Body of pancreas (tissue), 4 donors: ENCODE measurements around the gene RASGRF1.

Experiments used
- CTCF ChIP-seq, 7 experiments: fragments of 450-650 bp in 4 of 7; fragments of 200-600 bp in 3 of 7; sonication (generic) in 3 of 7; IDR thresholded peaks; one replicate each; pipeline ENCODE4 v1.5.1; 2016 to 2019; ENCODE audit warnings: antibody characterized with exemption in 7 of 7
- POLR2A ChIP-seq, 3 donors: fragments of 450-650 bp; IDR thresholded peaks; one replicate each; pipeline ENCODE4 v1.6.1; 2016; ENCODE audit warnings: antibody characterized with exemption in 3 of 3, mild to moderate bottlenecking in 2 of 3

- TF ChIP-seq CTCF (IDR thresholded peaks at IDR 0.05) (no peak), POLR2A (IDR thresholded peaks at IDR 0.05) (no peak)
Observed at GRCh38 chr15:79042213-79042928, 48.2 kb downstream of the RASGRF1 start.
